SK-N-SH (cell line): ENCODE results near the gene ZSCAN9.

Experiments
- CTCF ChIP-seq: fragments of 200-600 bp; sonication (generic); IDR thresholded peaks from 2 replicates; pipeline ENCODE4 v1.6.1; 2017; ENCODE audit warnings: antibody characterized with exemption, mild to moderate bottlenecking, moderate library complexity
- JUND ChIP-seq: IDR thresholded peaks from 2 replicates; pipeline ENCODE4 v1.4.0; 2012
- POLR2AphosphoS5 ChIP-seq: IDR thresholded peaks from 2 replicates; pipeline ENCODE4 v1.6.1; 2012; ENCODE audit warnings: low read depth, low read length
- RAD21 ChIP-seq: IDR thresholded peaks from 2 replicates; pipeline ENCODE4 v1.6.1; 2012; ENCODE audit warnings: mild to moderate bottlenecking, low read length
- RCOR1 ChIP-seq: fragments of 150-350 bp; IDR thresholded peaks from 2 replicates; pipeline ENCODE4 v1.6.1; 2017; ENCODE audit warnings: antibody characterized with exemption, low read length
- SIN3A ChIP-seq: IDR thresholded peaks from 2 replicates; pipeline ENCODE4 v1.6.1; 2012; ENCODE audit warnings: low read depth, mild to moderate bottlenecking, low read length, moderate library complexity, borderline replicate concordance
- TAF1 ChIP-seq: IDR thresholded peaks from 2 replicates; pipeline ENCODE4 v1.6.1; 2012; ENCODE audit warnings: low read depth, mild to moderate bottlenecking, low read length, moderate library complexity, borderline replicate concordance
- TCF12 ChIP-seq: IDR thresholded peaks from 2 replicates; pipeline ENCODE4 v1.4.0; 2012
- USF1 ChIP-seq: IDR thresholded peaks from 2 replicates; pipeline ENCODE4 v1.4.0; 2012; ENCODE audit warnings: low read depth, borderline replicate concordance

- no peak for TF ChIP-seq RAD21
- no peak for TF ChIP-seq CTCF
- TF ChIP-seq POLR2AphosphoS5, result no peak
- no peak for TF ChIP-seq TCF12
- TF ChIP-seq TAF1, result no peak
- TF ChIP-seq SIN3A, result no peak
- TF ChIP-seq JUND, result no peak
- no peak for TF ChIP-seq USF1
- no peak for TF ChIP-seq RCOR1
These were observed 20.3 kb downstream of the ZSCAN9 start for GRCh38 chr6:28245206-28245941.
